DMS114 treated with DMSO at 0.1 percent for 48 hours (cell line): ENCODE measurements around the gene PLB1.
"Not testable (repeated sequence)": the region's sequence is repeated elsewhere in the genome, so short reads cannot be mapped to it uniquely, and the experiment has no call there.

Experiments used
- DNase-seq: peaks from one replicate; lab custom pipeline; 2025; ENCODE audit not compliant: unreplicated experiment; lab: John Stamatoyannopoulos, UW

Gene PLB1

GRCh38 chr2:28662044-28662443 is 166.2 kb downstream of the PLB1 start:
- DNase-seq, result no peak

- no peak for DNase-seq
These were observed 166.8 kb downstream of the PLB1 start for GRCh38 chr2:28662468-28663181.

GRCh38 chr2:28663359-28663758 is 167.5 kb downstream of the PLB1 start:
- DNase-seq, result no peak

- no peak for DNase-seq
These were observed 168.4 kb downstream of the PLB1 start for GRCh38 chr2:28664120-28664842.

- no peak for DNase-seq
These were observed 169.3 kb downstream of the PLB1 start for GRCh38 chr2:28665041-28665704.

- DNase-seq, result not testable (repeated sequence)
These were observed 170.0 kb downstream of the PLB1 start for GRCh38 chr2:28665811-28666377.

GRCh38 chr2:28666496-28667184 is 170.8 kb downstream of the PLB1 start:
- DNase-seq, result no peak

- DNase-seq, result no peak
These were observed 171.4 kb downstream of the PLB1 start for GRCh38 chr2:28667261-28667660.

- no peak for DNase-seq
These were observed 172.4 kb downstream of the PLB1 start for GRCh38 chr2:28668106-28668814.

GRCh38 chr2:28668880-28669279 is 173.0 kb downstream of the PLB1 start:
- no peak for DNase-seq

GRCh38 chr2:28670856-28671255 is 175.0 kb downstream of the PLB1 start:
- DNase-seq, result no peak

- DNase-seq, result no peak
These were observed 177.5 kb downstream of the PLB1 start for GRCh38 chr2:28673338-28673737.

- DNase-seq, result no peak
These were observed 178.3 kb downstream of the PLB1 start for GRCh38 chr2:28674062-28674712.

- DNase-seq, result no peak
These were observed 178.8 kb downstream of the PLB1 start for GRCh38 chr2:28674713-28675068.

GRCh38 chr2:28676152-28676835 is 180.4 kb downstream of the PLB1 start:
- no peak for DNase-seq

- no peak for DNase-seq
These were observed 182.5 kb downstream of the PLB1 start for GRCh38 chr2:28678175-28678855.

GRCh38 chr2:28678944-28679343 is 183.1 kb downstream of the PLB1 start:
- no peak for DNase-seq

GRCh38 chr2:28680657-28681056 is 184.8 kb downstream of the PLB1 start:
- DNase-seq, result no peak

GRCh38 chr2:28681158-28681571 is 185.3 kb downstream of the PLB1 start:
- no peak for DNase-seq
